D341Med (cell line): ENCODE measurements around the gene SPIRE1.
"Not testable (repeated sequence)": the region's sequence is repeated elsewhere in the genome, so short reads cannot be mapped to it uniquely, and the experiment has no call there.

Experiments used
- DNase-seq: peaks from one replicate; pipeline ENCODE4 v3.0.0; 2012; ENCODE audit warnings: low spot score

SPIRE1 gene

DNA sequence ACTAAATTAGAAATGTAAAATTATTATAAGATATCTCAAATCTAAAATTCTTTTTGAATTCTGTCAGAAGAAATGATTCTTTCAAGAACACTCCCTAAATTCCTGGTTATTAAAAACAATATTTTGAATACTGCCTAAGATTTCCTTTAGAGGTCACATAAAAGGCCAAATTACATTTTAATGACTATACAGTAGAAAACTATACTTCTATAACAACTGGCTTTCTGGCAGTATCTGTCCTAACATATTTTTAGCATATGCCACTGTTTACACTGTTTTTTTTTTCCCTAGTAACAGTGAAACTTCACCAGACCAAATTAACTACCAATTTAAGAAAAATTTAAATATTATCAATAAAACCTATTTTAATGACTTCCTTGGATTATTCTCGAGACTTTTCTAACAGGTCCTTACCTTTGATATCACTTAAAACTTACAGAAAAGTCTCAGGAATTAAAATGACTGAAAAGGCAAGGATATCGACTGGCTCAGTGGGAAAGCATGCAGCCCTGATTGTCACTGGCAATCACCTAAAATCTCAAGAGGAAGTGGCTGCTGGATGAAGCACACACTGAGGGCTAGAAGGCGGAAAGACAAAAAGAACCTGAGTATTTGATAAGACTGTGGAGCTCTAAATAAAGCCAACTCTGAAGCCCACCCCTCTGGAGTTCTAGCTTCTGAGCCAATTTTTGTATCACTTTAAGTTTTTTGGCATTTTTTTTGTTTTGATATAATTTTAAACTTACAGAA lies 59.6 kb downstream of the SPIRE1 start:
- DNase-seq = no peak

DNA sequence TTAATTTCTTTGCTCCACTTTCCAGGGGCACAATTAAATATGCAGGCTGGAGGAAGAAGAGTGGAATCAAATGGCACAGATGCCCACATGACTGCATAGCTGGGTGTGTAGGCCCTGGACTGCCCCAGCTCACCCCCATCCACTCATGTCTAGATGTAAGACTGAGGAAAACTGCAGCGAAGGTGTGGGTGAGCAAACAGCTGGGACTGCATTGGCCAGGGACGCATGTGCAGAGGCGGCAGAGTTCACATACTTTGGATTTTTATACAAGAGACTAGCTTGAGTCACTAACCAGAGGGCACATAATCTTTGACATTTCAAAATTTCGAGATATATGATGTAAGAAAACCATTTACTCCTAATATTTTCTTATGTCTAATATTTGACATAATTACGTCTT lies 60.1 kb downstream of the SPIRE1 start:
- DNase-seq = no peak

DNA sequence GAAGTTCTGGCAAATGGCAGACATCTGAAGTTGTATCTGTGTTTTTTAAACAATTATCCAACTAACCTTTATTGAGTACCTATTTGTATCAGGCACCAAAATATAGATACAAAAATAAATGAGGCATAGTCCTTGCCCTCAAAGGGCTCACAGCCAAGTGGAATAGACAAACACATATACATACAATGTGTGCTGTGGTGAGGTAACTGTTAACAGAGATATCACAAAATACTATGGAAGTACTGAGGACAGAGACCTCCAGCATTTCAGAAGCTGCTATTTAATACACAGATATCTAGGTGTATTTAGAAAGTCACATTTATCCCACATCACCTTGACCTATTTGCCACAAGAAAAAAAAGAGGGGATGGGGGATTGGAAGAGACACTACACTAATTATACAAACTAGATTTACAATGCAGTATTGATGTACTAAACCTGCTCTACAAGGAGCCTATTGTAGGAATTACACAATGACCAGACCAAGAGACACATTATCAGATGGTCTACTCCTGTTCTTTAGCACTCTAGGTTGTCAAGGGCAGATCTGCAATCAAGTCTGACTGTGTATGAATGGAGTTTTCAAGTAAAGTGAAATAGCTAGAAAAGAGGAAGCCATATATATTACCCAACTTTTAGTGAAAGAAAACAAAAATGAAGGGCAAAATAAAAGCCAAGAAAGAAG lies 62.2 kb downstream of the SPIRE1 start:
- no peak for DNase-seq

DNA sequence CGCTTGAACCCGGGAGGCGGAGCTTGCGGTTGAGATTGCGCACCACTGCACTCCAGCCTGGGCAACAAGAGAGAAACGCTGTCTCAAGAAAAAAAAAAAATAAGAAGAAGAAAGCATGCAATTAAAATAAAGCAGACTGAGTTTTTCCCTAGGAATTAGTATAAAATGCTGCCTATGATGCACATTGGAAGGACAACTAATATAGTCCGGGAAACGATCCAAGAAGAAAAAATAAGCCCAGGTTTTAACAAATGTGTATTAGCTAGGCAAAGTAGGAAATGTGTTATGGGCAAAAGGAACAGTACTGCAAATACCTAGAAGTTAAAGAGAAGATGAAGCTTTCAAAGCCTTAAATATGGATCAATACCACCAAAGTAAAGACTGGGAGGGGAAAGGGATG lies 64.0 kb downstream of the SPIRE1 start:
- DNase-seq = no peak

DNA sequence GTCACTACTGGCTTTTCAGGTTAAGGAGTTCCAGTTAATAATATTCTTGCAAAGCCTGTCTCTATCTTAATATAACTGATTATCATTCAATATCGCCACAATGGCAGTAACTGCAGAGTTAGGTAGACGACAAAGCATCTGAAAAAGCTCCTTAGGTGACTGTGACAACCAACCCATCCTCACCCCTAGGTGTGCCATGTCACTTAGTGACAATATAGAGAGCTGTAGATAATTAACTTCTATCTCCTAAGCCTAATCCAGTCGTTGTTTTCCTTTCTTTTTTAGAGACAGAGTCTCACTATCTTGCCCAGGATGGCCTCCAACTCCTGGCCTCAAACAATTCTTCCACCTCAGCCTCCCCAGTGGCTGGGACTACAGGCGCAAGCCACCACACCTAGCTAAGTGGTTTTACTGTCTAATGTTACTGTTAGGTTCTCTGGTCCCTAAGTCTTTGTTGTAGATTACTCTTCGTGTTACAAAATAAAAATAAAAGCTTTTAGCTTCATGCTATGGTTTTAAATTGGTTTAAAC lies 65.2 kb downstream of the SPIRE1 start:
- no peak for DNase-seq

DNA sequence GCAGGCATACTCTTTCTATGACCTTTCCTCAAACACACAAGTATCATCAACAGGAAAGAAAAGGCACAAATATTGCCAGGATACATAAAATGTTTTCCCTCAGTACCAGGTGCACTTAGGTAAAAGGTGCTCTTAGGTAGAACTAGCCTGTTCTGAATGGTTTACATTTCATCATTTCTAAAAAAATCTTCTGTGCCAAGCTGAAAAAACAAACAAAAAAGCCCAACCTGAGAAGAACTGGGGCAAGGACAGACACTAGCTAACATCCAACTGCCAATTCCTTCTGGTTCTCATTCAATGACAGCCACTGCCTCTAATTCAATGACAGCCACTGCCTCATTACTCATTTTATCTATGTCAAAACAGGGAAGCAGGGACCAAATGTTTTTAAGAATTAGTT lies 68.5 kb downstream of the SPIRE1 start:
- DNase-seq = no peak

DNA sequence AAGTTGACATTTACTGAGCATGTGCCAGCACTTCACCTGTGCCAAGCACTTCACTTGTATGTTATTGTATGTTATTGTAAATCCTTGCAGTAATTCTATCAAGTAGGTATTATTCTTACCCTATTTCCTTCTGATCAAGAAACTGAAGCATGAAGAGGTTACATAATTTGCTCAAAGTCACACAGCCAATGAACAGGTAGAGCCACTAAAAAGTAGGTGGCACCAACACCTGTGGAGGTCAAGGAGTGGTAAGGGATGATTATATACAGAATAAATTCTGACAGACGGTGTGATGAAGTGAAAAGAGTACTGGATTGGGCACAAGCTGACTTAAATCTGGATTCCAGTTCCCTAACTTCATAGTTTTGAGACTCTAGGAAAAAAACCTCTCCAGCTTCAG lies 71.0 kb downstream of the SPIRE1 start:
- DNase-seq = no peak

DNA sequence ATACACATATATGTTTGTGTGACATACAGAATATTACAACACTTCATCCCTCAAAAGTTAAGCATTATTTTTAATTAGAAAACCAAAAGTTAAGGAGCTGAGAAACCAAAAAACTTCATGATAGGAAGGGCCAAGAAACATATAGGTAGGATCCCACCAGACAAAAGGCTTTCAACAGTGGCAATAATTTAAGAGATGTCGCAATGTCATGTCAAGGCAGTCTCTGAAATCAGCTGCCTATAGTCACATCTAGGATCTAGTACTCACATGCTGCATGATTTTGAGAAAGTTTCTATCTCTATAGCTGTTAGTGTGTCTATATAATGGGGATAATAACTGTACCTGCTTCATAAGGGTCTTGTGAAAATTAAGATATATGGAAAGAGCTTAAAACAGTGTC lies 72.7 kb downstream of the SPIRE1 start:
- no peak for DNase-seq

DNA sequence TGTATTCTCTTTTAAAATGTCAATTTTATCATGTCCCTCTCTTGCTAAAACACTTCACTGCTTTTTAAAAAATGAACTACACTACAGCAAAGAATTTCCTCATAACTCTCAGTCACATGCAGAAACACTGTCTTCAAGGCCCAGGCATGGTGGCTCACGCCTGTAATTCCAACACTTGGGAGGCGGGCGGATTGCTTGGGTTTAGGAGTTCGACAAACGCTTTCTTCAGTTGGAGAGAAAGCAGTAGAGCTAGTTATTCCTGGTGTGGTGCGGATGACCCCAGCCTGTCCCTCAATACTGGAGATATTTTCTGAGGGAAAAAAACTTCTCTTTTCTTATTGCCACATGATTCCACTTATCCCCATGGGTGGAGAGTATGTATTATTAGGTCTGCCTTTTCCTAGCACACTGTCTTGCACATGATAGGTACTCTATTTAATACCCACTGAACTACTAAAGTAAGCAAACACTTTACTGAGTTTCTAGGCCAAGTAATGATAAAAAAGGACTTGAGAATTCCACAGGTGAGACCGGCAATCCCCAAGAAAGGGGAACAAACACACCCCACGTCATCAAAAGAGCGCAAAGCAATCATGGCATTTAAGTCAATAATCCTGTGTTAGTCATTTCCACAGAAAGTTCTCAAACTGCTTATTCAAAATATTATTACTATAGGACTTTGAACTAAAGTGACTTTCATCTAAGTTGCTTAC lies 77.1 kb downstream of the SPIRE1 start:
- no peak for DNase-seq

DNA sequence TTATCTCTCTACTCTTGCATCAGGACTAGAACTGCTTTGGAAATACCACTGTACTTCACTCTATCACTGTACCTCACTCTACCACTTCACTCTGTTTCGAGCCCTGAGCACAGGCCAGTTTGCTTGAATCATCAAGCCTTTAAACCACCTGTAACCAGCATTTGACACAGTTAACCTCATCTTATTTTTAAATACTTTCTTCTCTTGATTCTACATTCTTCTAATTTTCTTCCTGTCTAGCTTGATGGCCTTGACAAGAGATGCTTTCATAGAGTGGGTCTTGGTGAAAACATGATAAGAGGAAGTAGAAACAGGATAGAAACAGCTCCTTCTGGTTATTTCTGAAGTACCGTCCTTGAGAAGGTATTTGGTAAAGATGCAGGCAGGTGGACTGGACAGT lies 78.1 kb downstream of the SPIRE1 start:
- no peak for DNase-seq

DNA sequence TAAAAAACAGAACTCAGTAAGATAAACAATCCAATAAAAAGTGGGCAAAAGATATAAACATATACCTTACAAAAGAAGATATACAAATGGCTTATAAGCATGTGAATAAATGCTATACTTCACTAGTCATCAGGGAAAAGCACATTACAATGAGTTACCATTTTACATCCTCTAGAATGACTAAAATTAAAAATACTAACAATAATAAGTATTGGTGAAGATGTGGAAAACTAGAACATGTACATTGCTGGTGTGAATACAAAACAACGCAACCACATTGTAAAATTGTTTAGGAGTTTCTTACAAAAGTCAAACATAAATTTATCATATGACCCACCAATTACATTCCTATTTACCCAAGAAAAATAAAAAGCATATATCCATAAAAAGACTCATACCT lies 80.1 kb downstream of the SPIRE1 start:
- no peak for DNase-seq

DNA sequence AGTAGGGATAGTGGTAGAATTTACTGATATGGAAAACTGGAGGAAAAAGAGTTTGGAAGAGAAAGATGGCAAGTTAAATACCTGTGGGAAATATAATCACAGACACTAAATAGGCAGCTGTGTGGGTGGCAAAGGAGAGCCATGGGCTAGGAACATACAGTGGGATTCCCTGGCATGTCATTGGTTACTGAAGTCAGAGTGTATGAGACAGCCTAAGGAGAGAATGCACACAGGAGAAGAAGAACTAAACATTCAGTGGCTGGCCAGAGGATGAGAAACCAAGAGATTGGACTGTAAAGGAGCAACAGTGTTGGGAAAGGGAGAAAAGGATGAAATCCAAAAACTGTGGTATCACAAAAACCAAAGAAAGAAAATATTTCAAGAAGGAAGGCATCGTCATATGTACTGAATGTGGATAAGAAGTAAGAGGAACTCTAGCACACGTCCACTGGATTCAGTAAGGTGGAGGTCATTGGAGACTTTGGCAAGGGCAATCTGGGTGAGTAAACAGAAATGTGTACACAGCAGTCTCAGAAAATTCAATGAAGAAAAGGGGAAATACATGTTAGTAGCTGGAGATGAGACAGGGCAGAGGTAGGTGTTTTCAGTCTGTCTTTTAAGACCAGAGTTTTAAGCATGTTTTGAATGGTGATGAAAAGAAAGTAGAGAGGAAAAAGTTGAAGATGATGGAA lies 83.3 kb downstream of the SPIRE1 start:
- no peak for DNase-seq

DNA sequence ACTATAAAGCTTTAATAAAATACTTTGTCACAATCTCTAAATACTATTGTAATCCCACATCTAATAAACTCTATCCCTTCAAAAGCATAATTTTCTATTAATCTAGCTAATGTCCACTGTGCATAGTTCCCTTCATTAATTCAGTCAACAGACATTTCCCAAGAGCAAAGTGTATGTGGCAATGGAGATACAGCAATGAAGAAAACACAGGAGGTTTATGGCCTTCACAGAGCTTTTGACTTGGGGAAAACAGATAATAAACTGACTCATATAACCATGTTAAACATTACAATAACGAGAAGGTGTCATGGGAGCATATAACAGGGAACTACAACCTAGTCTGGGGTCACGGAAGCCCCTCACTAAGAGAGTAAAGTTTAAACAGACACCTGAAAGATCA lies 86.3 kb downstream of the SPIRE1 start:
- DNase-seq = no peak

DNA sequence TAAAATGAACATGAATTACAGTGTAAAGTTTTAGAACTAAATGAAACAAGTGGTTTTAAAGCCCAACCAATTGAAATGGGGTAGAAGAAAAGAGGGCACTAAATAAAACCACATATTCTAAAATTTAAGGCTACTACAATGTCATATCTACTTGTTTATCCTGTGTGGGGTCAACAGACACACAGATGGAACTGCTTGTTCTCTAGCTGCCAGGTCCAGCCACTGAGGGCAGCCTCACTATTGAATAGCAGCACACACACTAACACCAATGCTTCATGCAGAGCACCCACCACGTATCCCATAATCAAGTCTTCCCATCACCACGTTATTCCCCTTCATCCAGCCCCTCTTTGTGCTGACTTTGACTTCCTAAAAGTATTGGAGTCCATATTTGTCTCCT lies 88.1 kb downstream of the SPIRE1 start:
- DNase-seq = no peak

DNA sequence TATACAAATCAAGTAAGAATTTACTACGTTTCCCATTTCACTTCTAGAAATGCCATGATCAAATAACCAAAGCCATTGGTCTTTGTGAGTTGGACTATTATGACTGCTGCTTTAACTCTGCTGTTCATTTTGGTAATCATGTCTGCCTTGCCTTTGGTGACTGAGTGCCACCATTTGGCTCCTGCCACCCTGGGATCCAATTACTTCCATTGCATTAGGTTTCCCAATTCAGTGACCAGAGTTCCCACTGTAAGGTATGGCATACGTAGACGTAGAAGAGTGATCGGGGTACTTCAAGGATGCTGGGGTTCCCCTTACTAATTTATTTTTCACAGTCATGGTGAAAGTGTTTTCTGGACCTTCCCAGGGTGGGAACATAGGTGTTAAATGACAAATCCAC lies 90.1 kb downstream of the SPIRE1 start:
- no peak for DNase-seq

DNA sequence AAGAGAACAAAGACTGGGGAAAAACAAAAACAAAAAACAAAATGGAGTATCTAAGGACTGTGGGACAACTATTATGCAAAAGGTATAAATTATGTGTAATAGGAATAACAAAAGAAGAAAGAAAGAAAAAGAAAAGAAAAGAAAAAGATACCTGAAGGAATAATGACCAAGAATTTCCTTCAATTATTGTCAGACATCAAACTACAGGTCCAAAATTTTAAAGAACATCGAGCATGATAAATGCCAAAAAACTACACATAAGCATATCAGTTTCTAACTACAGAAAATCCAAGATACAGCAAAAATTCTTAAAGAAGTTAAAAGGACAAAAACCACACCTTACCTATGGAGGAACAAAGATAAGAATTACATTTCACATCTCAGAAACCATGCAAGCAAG lies 93.0 kb downstream of the SPIRE1 start:
- DNase-seq = no peak

DNA sequence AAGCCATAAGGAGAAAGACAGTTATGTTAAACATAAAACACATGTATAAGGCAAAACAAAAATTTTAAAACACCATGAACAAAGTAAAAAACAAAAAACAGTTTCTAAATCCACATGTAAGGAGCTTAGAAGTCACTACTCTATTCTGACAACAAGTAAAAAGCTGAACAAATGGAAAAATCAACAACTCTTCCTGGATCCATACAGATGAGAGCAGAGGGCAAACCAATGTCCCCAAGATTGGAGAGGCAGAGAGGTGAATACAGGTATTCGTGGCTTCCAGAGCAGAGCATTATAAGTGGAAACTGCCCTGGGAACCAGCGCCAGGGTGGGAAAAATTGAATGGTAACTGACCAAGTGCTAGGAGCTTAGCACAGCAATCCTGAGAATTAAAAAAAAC lies 93.5 kb downstream of the SPIRE1 start:
- no peak for DNase-seq

DNA sequence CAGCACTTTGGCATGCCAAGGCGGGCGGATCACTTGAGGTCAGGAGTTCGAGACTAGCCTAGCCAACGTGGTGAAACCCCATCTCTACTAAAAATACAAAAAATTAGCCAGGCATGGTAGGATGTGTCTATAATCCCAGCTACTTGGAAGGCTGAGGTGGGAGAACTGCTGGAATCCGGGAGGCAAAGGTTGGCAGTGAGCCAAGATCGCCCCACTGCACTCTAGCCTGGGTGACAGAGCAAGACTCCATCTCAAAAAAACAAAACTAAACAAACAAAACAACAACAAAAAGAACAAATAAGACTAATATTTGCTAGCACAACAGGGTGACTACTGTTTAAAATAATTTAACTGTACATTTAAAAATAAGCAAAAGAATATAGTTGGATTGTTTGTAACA lies 97.3 kb downstream of the SPIRE1 start:
- not testable (repeated sequence) for DNase-seq

DNA sequence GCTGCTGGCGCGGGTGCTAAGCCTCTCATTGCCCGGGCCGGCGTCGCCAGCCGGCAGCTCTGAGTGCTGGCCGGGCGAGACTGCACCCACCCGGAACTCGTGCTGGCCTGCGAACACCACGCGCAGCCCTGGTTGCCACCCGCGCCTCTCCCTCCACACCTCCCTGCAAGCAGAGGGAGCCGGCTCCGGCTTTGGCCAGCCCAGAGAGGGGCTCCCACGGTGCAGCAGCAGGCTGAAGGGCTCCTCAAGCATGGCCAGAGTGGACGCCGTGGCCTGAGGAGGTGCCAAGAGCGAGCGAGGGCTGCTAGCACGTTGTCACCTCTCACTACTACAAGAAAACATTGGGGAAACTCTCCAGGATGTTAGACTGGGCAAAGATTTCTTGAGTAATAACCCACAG lies 98.6 kb downstream of the SPIRE1 start:
- no peak for DNase-seq

DNA sequence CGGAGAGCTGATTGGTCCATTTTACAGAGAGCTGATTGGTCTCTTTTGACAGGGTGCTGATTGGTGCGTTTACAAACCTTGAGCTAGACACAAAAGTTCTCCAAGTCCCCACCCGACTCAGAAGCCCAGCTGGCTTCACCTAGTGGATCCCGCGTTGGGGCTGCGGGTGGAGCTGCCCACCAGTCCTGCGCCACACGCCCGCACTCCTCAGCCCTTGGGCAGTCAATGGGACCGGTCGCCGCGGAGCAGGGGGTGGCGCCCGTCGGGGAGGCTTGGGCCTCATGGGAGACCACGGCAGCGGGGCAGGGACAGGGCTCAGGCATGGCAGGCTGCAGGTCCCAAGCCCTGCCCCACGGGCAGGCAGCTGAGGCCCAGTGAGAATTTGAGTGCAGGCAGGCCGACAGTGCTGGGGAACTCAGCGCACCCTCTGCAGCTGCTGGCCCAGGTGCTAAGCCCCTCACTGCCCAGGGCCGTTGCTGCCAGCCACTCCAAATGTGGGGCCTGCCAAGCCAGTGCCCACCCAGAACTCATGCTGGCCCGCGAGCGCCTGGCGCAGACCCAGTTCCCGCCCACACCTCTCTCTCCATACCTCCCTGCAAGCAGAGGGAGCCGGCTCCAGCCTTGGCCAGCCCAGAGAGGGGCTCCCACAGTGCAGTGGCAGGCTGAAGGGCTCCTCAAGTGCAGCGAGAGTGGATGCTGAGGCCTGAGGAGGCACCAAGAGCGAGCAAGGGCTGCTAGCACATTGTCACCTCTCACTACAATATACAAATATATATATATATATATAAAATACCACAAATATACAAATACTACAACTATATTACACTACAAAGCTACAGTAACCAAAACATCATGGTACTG lies 100.7 kb downstream of the SPIRE1 start:
- DNase-seq = no peak

DNA sequence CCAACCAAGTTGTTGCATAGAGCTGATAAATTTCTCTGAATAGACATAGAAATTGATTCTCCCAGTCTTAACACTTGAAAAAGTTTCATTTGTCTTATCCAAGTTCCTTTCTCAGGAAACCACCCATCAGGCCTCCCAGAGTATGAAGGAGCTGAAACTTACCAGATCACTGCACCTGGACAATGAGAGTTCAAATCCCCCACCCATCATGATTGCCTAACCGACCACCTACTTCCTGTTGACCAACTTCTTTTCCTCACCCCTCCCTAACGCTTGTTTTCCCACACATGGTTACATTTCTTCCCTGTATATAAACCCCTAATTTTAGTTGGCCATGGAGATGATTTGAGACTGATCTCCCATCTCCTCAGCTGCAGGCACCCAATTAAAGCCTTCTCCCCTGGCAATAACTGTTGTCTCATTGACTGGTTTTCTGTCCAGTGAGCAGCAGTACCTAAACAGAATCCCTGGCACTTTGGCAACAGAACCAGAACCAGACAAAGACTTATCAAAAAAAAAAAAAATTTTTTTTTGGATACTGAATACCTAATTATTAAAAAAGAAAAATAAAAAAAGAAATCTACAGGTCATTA lies 103.0 kb downstream of the SPIRE1 start:
- no peak for DNase-seq
